Ishikawa (cell line): ENCODE measurements around the gene FAIM2.

Experiments
- CEBPB ChIP-seq: IDR thresholded peaks from 2 replicates; pipeline ENCODE4 v1.6.1; 2012
- CREB1 ChIP-seq: IDR thresholded peaks from 2 replicates; pipeline ENCODE4 v1.6.1; 2012; ENCODE audit warnings: low read depth
- EGR1 ChIP-seq: IDR thresholded peaks from 2 replicates; pipeline ENCODE4 v1.6.1; 2012
- EP300 ChIP-seq: IDR thresholded peaks from 2 replicates; pipeline ENCODE4 v1.6.1; 2012; ENCODE audit warnings: borderline replicate concordance
- FOXM1 ChIP-seq: IDR thresholded peaks from 2 replicates; pipeline ENCODE4 v1.6.1; 2012; ENCODE audit warnings: low read depth, borderline replicate concordance
- MAX ChIP-seq: IDR thresholded peaks from 2 replicates; pipeline ENCODE4 v1.6.1; 2012
- NFIC ChIP-seq: IDR thresholded peaks from 2 replicates; pipeline ENCODE4 v1.6.1; 2012
- RAD21 ChIP-seq: IDR thresholded peaks from 2 replicates; pipeline ENCODE4 v1.6.1; 2012; ENCODE audit warnings: low read depth
- REST ChIP-seq: IDR thresholded peaks from 2 replicates; pipeline ENCODE4 v1.6.1; 2012; ENCODE audit warnings: low read depth, mild to moderate bottlenecking
- TAF1 ChIP-seq: IDR thresholded peaks from 2 replicates; pipeline ENCODE4 v1.6.1; 2012; ENCODE audit warnings: low read depth, mild to moderate bottlenecking
- TCF12 ChIP-seq: IDR thresholded peaks from 2 replicates; pipeline ENCODE4 v1.6.1; 2012; ENCODE audit warnings: low read depth
- TEAD4 ChIP-seq: IDR thresholded peaks from 2 replicates; pipeline ENCODE4 v1.6.1; 2012
- YY1 ChIP-seq: IDR thresholded peaks from 2 replicates; pipeline ENCODE4 v1.6.1; 2012; ENCODE audit warnings: low read depth
- ZBTB7A ChIP-seq: IDR thresholded peaks from 2 replicates; pipeline ENCODE4 v1.6.1; 2012; ENCODE audit warnings: low read depth
- TF ChIP-seq, protein P1 (sequence below): IDR thresholded peaks from 2 replicates; pipeline ENCODE4 v1.6.1; 2012

Gene FAIM2

GRCh38 chr12:49917166-49917787, 13.6 kb upstream of the FAIM2 start:
- TF ChIP-seq TEAD4: no peak
- TF ChIP-seq FOXM1: no peak
- TF ChIP-seq EGR1: no peak
- TF ChIP-seq YY1: no peak
- TF ChIP-seq TCF12: no peak
- no peak for TF ChIP-seq REST
- TF ChIP-seq TAF1: no peak
- TF ChIP-seq ZBTB7A: no peak
- TF ChIP-seq EP300: no peak
- TF ChIP-seq, protein P1, sequence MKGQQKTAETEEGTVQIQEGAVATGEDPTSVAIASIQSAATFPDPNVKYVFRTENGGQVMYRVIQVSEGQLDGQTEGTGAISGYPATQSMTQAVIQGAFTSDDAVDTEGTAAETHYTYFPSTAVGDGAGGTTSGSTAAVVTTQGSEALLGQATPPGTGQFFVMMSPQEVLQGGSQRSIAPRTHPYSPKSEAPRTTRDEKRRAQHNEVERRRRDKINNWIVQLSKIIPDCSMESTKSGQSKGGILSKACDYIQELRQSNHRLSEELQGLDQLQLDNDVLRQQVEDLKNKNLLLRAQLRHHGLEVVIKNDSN: no peak
- no peak for TF ChIP-seq CREB1
- no peak for TF ChIP-seq CEBPB
- TF ChIP-seq MAX: no peak
- TF ChIP-seq RAD21: no peak
- no peak for TF ChIP-seq NFIC

GRCh38 chr12:49916129-49916919, 12.6 kb upstream of the FAIM2 start:
- TF ChIP-seq TAF1: no peak
- peak; percentile 18; the same call in 1 of the 2 replicates for TF ChIP-seq TCF12

DNA sequence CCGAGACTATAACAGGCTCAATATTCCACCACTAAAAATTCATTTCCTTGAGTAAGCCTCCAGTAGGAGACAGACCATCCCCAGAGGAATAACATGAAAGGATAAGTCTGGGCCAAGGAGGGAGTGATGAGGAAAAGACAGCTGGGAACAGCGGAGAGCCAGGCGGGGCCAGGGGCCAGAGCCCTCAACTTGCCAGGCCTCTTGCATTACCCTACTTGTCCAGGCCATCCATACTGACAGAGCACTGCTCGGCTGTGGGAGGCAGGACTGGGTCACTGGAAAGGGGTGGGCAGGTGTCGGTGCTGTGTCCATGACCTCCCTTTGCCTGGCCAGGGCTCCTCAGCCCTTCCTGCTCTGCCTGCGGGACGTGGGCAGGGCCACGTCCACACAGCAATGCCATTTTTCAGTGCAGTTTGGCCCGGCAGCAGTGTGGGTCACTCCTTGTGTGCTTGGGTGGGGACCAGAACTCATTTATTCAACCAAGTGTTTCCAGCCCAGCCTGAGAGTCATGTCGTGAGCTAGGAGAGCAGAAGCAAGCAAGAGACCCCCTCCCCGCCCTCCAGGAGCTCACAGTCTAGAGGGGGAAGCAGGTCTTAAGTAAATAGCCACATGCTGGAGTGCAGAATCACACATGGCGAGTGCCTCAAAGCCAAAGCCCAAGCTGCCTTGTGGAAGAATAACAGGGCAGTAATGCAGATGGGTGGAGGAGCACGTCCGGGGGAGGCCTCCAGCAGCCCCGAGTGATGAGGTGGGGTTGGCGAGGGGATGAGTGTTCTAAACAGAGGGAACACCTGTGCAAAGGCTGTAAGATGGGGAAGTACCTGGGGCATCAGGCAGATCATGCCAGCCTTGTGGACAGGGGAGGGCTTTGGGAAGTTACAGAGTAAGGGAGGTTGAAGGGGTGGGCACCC, 8.9 kb upstream of the FAIM2 start:
- TF ChIP-seq REST (no peak), CEBPB (no peak), FOXM1 (no peak), ZBTB7A (no peak), YY1 (no peak), TCF12 (no peak), CREB1 (no peak), EP300 (no peak), NFIC (no peak), TEAD4 (no peak), TAF1 (no peak), MAX (no peak), RAD21 (no peak), EGR1 (no peak)
- TF ChIP-seq, protein P1: no peak

- TF ChIP-seq YY1 (no peak), EGR1 (no peak), FOXM1 (no peak), CREB1 (no peak), REST (no peak), ZBTB7A (no peak), TAF1 (no peak), EP300 (no peak), CEBPB (no peak), MAX (no peak), TCF12 (no peak), RAD21 (no peak), TEAD4 (no peak)
- TF ChIP-seq, protein P1: no peak
These were observed 7.5 kb upstream of the FAIM2 start for GRCh38 chr12:49911213-49911605.
